OCI-LY1 (cell line): ENCODE measurements around the gene FIGLA.

Experiments used
- H2AFZ ChIP-seq: fragments of 200-600 bp; sonication (generic), shearing (Covaris generic); 2 replicates; pipeline ENCODE4 v1.6.0; 2014; ENCODE audit warnings: antibody characterized with exemption, mild to moderate bottlenecking, low read length
- H3F3A ChIP-seq: fragments of 200-600 bp; sonication (generic), shearing (Covaris generic); 2 replicates; pipeline ENCODE4 v1.6.0; 2014; ENCODE audit warnings: mild to moderate bottlenecking, antibody characterized with exemption, low read length, moderate library complexity; ENCODE audit not compliant: insufficient read depth
- H3K27ac ChIP-seq: fragments of 200-600 bp; sonication (generic); 2 replicates; pipeline ENCODE4 v1.5.1; 2014; ENCODE audit warnings: low read length, mixed run types, mild to moderate bottlenecking, low read depth; ENCODE audit not compliant: poor library complexity, severe bottlenecking
- H3K27me3 ChIP-seq: fragments of 200-600 bp; sonication (generic); 2 replicates; pipeline ENCODE4 v1.6.0; 2014; ENCODE audit warnings: antibody characterized with exemption, mild to moderate bottlenecking, low read length, moderate library complexity; ENCODE audit not compliant: insufficient read depth
- H3K36me3 ChIP-seq: fragments of 200-600 bp; sonication (generic); 2 replicates; pipeline ENCODE4 v1.6.1; 2014; ENCODE audit warnings: mild to moderate bottlenecking, antibody characterized with exemption, low read length, moderate library complexity, mixed read lengths; ENCODE audit not compliant: insufficient read depth
- H3K4me1 ChIP-seq: fragments of 200-600 bp; sonication (generic); 2 replicates; pipeline ENCODE4 v1.5.1; 2014; ENCODE audit warnings: mild to moderate bottlenecking, low read length, moderate library complexity; ENCODE audit not compliant: insufficient read depth, severe bottlenecking
- H3K4me2 ChIP-seq: fragments of 200-600 bp; sonication (generic), shearing (Covaris generic); 2 replicates; pipeline ENCODE4 v1.6.1; 2014; ENCODE audit warnings: low read length
- H3K4me3 ChIP-seq: fragments of 200-600 bp; sonication (generic); 2 replicates; pipeline ENCODE4 v1.5.1; 2014; ENCODE audit warnings: low read length, low read depth, mild to moderate bottlenecking, mixed read lengths; ENCODE audit not compliant: poor library complexity, severe bottlenecking
- H3K79me2 ChIP-seq: fragments of 200-600 bp; shearing (Covaris generic); 2 replicates; pipeline ENCODE4 v1.6.1; 2016; ENCODE audit warnings: mixed run types, low read length, mixed read lengths; ENCODE audit not compliant: insufficient read depth
- H3K9ac ChIP-seq: fragments of 200-600 bp; sonication (generic), shearing (Covaris generic); 2 replicates; pipeline ENCODE4 v1.6.1; 2014; ENCODE audit warnings: mild to moderate bottlenecking, low read length, mixed read lengths
- H3K9me2 ChIP-seq: fragments of 200-600 bp; sonication (generic), shearing (Covaris generic); 2 replicates; pipeline ENCODE4 v1.6.1; 2014; ENCODE audit warnings: low read depth, mild to moderate bottlenecking, low read length, mixed read lengths
- H3K9me3 ChIP-seq: fragments of 200-600 bp; shearing (Covaris generic); 2 replicates; pipeline ENCODE4 v1.6.1; 2014; ENCODE audit warnings: low read length, mixed read lengths
- H4K20me1 ChIP-seq: fragments of 200-600 bp; sonication (generic), shearing (Covaris generic); 2 replicates; pipeline ENCODE4 v1.6.0; 2016; ENCODE audit warnings: mild to moderate bottlenecking, low read length; ENCODE audit not compliant: insufficient read depth
- CTCF ChIP-seq: fragments of 200-600 bp; sonication (generic), shearing (Covaris generic); IDR thresholded peaks from 2 replicates; pipeline ENCODE4 v1.5.1; 2017; ENCODE audit warnings: mild to moderate bottlenecking, antibody characterized with exemption, low read length, moderate library complexity, mixed read lengths
- EZH2 ChIP-seq: fragments of 200-600 bp; sonication (generic), shearing (Covaris generic); IDR thresholded peaks from 2 replicates; pipeline ENCODE4 v1.8.0; 2017; ENCODE audit warnings: borderline replicate concordance, mixed run types, mild to moderate bottlenecking, antibody characterized with exemption, low read length, moderate library complexity, mixed read lengths

FIGLA gene

GRCh38 chr2:70729647-70730046, 60.8 kb downstream of the FIGLA start:
- no peak overlapping the region for H3K27ac ChIP-seq
- TF ChIP-seq EZH2, result no peak
- TF ChIP-seq CTCF, result no peak
- H3K4me3 ChIP-seq, result no peak overlapping the region
- H3K27me3 ChIP-seq, result no peaks in the 10 kb centered on the region; the same call in 1 of the 2 replicates
- H3K36me3 ChIP-seq, result no peaks in the 10 kb centered on the region
- no peaks in the 10 kb centered on the region for H4K20me1 ChIP-seq
- no peaks in the 10 kb centered on the region for H3F3A ChIP-seq
- no peak overlapping the region for H3K9ac ChIP-seq
- no peaks in the 10 kb centered on the region for H3K9me2 ChIP-seq
- no peaks in the 10 kb centered on the region for H3K4me1 ChIP-seq
- no peaks in the 10 kb centered on the region for H3K9me3 ChIP-seq
- no peak overlapping the region for H3K4me2 ChIP-seq
- H3K79me2 ChIP-seq, result no peaks in the 10 kb centered on the region
- no peak overlapping the region for H2AFZ ChIP-seq

- no peaks in the 10 kb centered on the region for H3K9me3 ChIP-seq
- H3K79me2 ChIP-seq, result no peaks in the 10 kb centered on the region
- H3K4me1 ChIP-seq, result no peaks in the 10 kb centered on the region
- H3K9me2 ChIP-seq, result no peaks in the 10 kb centered on the region
- no peak overlapping the region for H3K4me3 ChIP-seq
- no peaks in the 10 kb centered on the region for H3F3A ChIP-seq
- no peak overlapping the region for H3K4me2 ChIP-seq
- no peak overlapping the region for H2AFZ ChIP-seq
- no peaks in the 10 kb centered on the region; the same call in 1 of the 2 replicates for H3K27me3 ChIP-seq
- no peak for TF ChIP-seq CTCF
- no peak for TF ChIP-seq EZH2
- H3K36me3 ChIP-seq, result no peaks in the 10 kb centered on the region
- no peaks in the 10 kb centered on the region for H4K20me1 ChIP-seq
- no peak overlapping the region for H3K27ac ChIP-seq
- no peak overlapping the region for H3K9ac ChIP-seq
Observed at GRCh38 chr2:70728128-70728527, 62.3 kb downstream of the FIGLA start.
